ENCODE results near the gene PRKACA.
A peak's percentile ranks its signal among the peaks of the same experiment; 100 is the strongest.

PRKACA gene

DNA sequence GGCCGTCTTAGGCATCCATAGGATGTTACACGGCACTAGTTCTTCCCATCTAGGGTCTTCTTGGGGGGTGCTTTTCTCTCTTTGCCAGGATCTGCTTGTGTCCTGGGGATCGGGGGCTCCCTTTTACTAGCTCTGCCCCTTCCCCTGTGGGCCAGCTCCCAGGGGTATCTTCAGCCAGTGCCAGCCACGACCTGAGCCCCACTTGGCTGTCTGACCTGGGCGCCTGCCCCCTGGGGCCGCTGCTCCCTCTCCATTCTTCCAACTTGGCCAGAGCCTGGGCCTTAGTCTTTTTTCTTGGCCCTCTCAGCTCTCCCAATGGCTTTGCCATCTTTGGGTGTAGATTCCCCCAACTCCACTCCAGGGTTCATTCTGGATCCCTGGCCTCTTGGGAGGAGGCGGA, 3.1 kb downstream of the PRKACA start:
- H2AFZ ChIP-seq (ENCODE audit: insufficient read depth, low read length, poor library complexity), result no peak overlapping the region
- no peak overlapping the region for H3K14ac ChIP-seq (ENCODE audit: low read length)
- H2BK5ac ChIP-seq (ENCODE audit: low read depth, low read length, poor library complexity), result no peak overlapping the region
- no peaks in the 10 kb centered on the region for H3K36me3 ChIP-seq (ENCODE audit: control insufficient read depth in 1 of 2, insufficient read depth in 2 of 2, low read length in 2 of 2)
- no peak overlapping the region for H3K4ac ChIP-seq (ENCODE audit: low read depth, low read length)
- no peak overlapping the region for H2AK5ac ChIP-seq (ENCODE audit: low read length)
- H2BK120ac ChIP-seq (ENCODE audit: insufficient read depth, low read length, poor library complexity), result no peak overlapping the region
- no peak overlapping the region for H2BK12ac ChIP-seq (ENCODE audit: low read length)
- H3K23ac ChIP-seq (ENCODE audit: low read length), result no peak overlapping the region
- H3K27me3 ChIP-seq (ENCODE audit: insufficient read depth, low read length), result no peaks in the 10 kb centered on the region
- no peak overlapping the region for H3K27ac ChIP-seq (ENCODE audit: low read depth, low read length)
- no peak overlapping the region for H3K9ac ChIP-seq (ENCODE audit: low read length)
- H3K79me2 ChIP-seq (ENCODE audit: control insufficient read depth, insufficient read depth, low read length, poor library complexity), result peaks cover 2% of the 10 kb centered on the region
- peaks cover 4% of the 10 kb centered on the region for H3K79me1 ChIP-seq (ENCODE audit: low read length)
- H3K9me3 ChIP-seq (ENCODE audit: insufficient read depth, low read depth, low read length), result no peaks in the 10 kb centered on the region
- H4K12ac ChIP-seq (ENCODE audit: low read depth, low read length), result no peak overlapping the region
- no peak for DNase-seq
- no peak overlapping the region for H3K4me3 ChIP-seq (ENCODE audit: low read depth, low read length)
- no CpG with 5 or more reads among the region's 7 CpGs for WGBS (ENCODE audit: extremely low coverage, insufficient coverage, insufficient read length)
- no peak overlapping the region for H3K18ac ChIP-seq (ENCODE audit: low read length)
- H3K4me2 ChIP-seq (ENCODE audit: low read length), result no peak overlapping the region
- H3K4me1 ChIP-seq (ENCODE audit: control insufficient read depth in 1 of 2, insufficient read depth in 2 of 2, low read length in 2 of 2), result peaks cover 11 to 23% of the 10 kb centered on the region in 2 experiments
- H4K8ac ChIP-seq (ENCODE audit: low read depth, low read length), result no peak overlapping the region
- no peak overlapping the region for H4K91ac ChIP-seq (ENCODE audit: low read depth, low read length)

DNA sequence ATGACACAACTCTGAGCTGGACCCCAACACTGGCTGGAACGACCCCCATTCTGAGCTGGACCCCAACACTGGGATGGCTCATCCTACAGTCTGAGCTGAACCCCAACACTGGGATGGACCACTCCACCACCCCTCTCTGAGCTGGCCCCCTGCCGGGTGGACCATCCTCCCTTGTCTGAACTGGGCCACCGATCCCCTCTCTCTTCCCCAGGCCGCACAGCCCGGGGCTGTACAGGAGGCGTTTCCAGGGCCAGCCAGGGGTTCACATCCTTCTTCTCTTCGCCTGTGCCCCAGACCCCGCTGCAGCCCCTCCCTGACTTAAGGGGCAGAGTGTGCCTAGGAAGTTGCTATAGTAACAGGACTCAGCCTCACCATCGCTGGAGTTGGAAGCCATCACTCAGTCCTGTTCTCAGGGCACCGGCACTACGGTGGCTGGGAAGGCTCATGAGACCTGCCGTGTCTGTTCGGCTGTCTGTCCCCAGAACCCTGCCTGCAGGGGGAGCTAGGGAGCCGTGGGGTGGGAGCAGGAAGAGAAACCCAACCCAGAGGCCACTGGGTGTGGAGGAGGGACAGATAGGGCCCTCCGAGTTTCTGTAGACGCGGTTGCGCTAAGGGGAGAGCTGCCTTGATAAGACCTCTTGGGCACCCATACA, 3.7 kb downstream of the PRKACA start:
- Histone ChIP-seq H2AK5ac (ENCODE audit: low read length) (no peak overlapping the region), H2BK5ac (ENCODE audit: low read depth, low read length, poor library complexity) (no peak overlapping the region), H2BK12ac (ENCODE audit: low read length) (no peak overlapping the region), H3K4me3 (ENCODE audit: low read depth, low read length) (no peak overlapping the region), H3K27me3 (ENCODE audit: insufficient read depth, low read length) (no peaks in the 10 kb centered on the region), H2AFZ (ENCODE audit: insufficient read depth, low read length, poor library complexity) (no peak overlapping the region), H4K91ac (ENCODE audit: low read depth, low read length) (no peak overlapping the region), H3K36me3 (ENCODE audit: control insufficient read depth in 1 of 2, insufficient read depth in 2 of 2, low read length in 2 of 2) (no peaks in the 10 kb centered on the region), H3K79me1 (ENCODE audit: low read length) (peaks cover 4% of the 10 kb centered on the region), H3K9me3 (ENCODE audit: insufficient read depth, low read depth, low read length) (no peaks in the 10 kb centered on the region), H3K23ac (ENCODE audit: low read length) (no peak overlapping the region), H3K27ac (ENCODE audit: low read depth, low read length) (no peak overlapping the region), H3K4me1 (ENCODE audit: control insufficient read depth in 1 of 2, insufficient read depth in 2 of 2, low read length in 2 of 2) (peaks cover 10 to 22% of the 10 kb centered on the region in 2 experiments), H3K18ac (ENCODE audit: low read length) (no peak overlapping the region), H2BK120ac (ENCODE audit: insufficient read depth, low read length, poor library complexity) (no peak overlapping the region), H3K4me2 (ENCODE audit: low read length) (no peak overlapping the region), H3K4ac (ENCODE audit: low read depth, low read length) (no peak overlapping the region), H3K14ac (ENCODE audit: low read length) (no peak overlapping the region), H4K8ac (ENCODE audit: low read depth, low read length) (no peak overlapping the region), H3K79me2 (ENCODE audit: control insufficient read depth, insufficient read depth, low read length, poor library complexity) (peaks cover 2% of the 10 kb centered on the region), H4K12ac (ENCODE audit: low read depth, low read length) (no peak overlapping the region), H3K9ac (ENCODE audit: low read length) (no peak overlapping the region)
- no CpG with 5 or more reads among the region's 18 CpGs for WGBS (ENCODE audit: extremely low coverage, insufficient coverage, insufficient read length)
- DNase-seq, result peak in 1 of 2 donors; percentile 40

DNA sequence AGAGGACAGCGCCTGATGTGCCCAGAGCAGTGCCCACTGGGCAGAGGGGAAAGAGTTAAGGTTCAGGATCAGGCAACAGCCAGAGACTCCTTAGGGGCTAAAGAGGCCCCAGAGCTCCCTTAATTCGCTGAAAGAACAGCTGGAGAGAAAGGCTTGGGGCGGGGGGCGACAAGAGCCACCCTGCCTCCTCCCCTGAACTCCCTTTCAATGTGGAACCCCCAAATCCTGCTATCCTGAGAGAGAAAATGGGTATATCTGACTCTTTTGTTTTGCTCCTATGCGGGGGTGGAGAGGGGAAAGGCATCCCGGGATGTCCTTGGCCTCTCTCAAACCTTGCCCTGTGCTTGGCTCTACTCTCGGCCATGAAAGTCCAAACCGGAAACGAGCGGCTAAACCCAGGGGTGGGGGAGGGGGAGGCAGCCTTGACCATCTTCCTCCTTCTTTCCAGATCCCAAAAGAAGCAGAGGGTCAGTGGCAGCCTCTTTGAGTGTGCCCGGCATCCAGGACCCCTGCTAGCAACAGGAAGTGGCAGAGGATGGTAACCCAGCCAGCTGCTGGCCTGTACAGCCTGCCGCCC, 4.7 kb downstream of the PRKACA start:
- no peak overlapping the region for H4K91ac ChIP-seq (ENCODE audit: low read depth, low read length)
- DNase-seq, result no peak
- no peak overlapping the region for H3K9ac ChIP-seq (ENCODE audit: low read length)
- H2BK120ac ChIP-seq (ENCODE audit: insufficient read depth, low read length, poor library complexity), result no peak overlapping the region
- H3K4me3 ChIP-seq (ENCODE audit: low read depth, low read length), result no peak overlapping the region
- no peak overlapping the region for H3K18ac ChIP-seq (ENCODE audit: low read length)
- no peak overlapping the region for H2BK12ac ChIP-seq (ENCODE audit: low read length)
- H3K4ac ChIP-seq (ENCODE audit: low read depth, low read length), result no peak overlapping the region
- no peak overlapping the region for H2AFZ ChIP-seq (ENCODE audit: insufficient read depth, low read length, poor library complexity)
- H2AK5ac ChIP-seq (ENCODE audit: low read length), result no peak overlapping the region
- H3K23ac ChIP-seq (ENCODE audit: low read length), result no peak overlapping the region
- H2BK5ac ChIP-seq (ENCODE audit: low read depth, low read length, poor library complexity), result no peak overlapping the region
- WGBS (ENCODE audit: extremely low coverage, insufficient coverage, insufficient read length), result no CpG with 5 or more reads among the region's 12 CpGs
- H3K14ac ChIP-seq (ENCODE audit: low read length), result no peak overlapping the region
- H3K4me1 ChIP-seq (ENCODE audit: control insufficient read depth in 1 of 2, insufficient read depth in 2 of 2, low read length in 2 of 2), result peaks cover 5 to 18% of the 10 kb centered on the region in 2 experiments
- no peak overlapping the region for H3K27ac ChIP-seq (ENCODE audit: low read depth, low read length)
- no peak overlapping the region for H4K12ac ChIP-seq (ENCODE audit: low read depth, low read length)
- H3K79me1 ChIP-seq (ENCODE audit: low read length), result no peaks in the 10 kb centered on the region
- H3K36me3 ChIP-seq (ENCODE audit: control insufficient read depth in 1 of 2, insufficient read depth in 2 of 2, low read length in 2 of 2), result no peaks in the 10 kb centered on the region
- no peaks in the 10 kb centered on the region for H3K9me3 ChIP-seq (ENCODE audit: insufficient read depth, low read depth, low read length)
- no peak overlapping the region for H4K8ac ChIP-seq (ENCODE audit: low read depth, low read length)
- no peak overlapping the region for H3K4me2 ChIP-seq (ENCODE audit: low read length)
- H3K79me2 ChIP-seq (ENCODE audit: control insufficient read depth, insufficient read depth, low read length, poor library complexity), result peaks cover 2% of the 10 kb centered on the region
- H3K27me3 ChIP-seq (ENCODE audit: insufficient read depth, low read length), result no peaks in the 10 kb centered on the region

DNA sequence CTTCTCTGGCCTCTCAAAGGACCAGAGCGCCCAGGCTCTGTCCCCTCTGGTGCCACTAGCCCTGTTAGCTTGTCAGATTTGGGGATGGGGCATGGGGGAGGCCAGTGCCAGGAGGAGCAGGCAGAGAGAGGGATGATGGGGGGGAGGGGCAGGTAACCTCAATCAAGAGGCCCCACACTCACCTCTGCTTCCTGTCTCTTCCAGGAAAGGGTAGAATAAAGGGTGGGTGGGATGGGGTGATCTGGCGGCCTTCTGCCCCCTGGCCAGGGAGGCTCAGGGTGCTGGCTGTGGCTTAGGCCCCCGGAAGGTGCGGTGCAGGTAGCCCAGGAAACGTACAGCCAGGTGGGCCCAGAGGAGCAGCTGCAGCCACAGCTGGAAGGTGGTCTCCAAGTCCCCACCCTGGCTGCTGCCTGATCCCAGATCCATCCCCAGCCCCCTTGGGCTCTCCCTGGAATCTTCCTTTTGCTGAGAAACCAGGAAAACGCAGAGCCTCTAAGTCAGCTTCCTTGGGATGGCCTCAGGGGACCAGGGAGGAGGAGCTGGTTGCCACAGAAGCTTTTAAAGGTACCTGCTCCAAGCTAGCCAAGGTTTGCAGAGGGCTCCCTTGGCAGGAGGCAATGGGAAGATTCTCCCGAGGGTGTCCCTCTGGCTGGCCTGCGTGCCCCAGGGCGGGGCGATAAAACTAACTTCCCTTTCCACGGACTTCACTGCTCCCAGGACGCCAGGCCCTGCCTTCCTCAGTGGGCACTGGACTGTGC, 5.3 kb downstream of the PRKACA start:
- H3K23ac ChIP-seq (ENCODE audit: low read length), result no peak overlapping the region
- no peak overlapping the region for H3K4me2 ChIP-seq (ENCODE audit: low read length)
- H3K4me1 ChIP-seq (ENCODE audit: control insufficient read depth in 1 of 2, insufficient read depth in 2 of 2, low read length in 2 of 2), result peaks cover 5 to 18% of the 10 kb centered on the region in 2 experiments
- DNase-seq, result no peak
- no CpG with 5 or more reads among the region's 12 CpGs for WGBS (ENCODE audit: extremely low coverage, insufficient coverage, insufficient read length)
- peaks cover 1% of the 10 kb centered on the region for H3K79me2 ChIP-seq (ENCODE audit: control insufficient read depth, insufficient read depth, low read length, poor library complexity)
- H3K9ac ChIP-seq (ENCODE audit: low read length), result peak overlapping the region; percentile 41
- no peaks in the 10 kb centered on the region for H3K9me3 ChIP-seq (ENCODE audit: insufficient read depth, low read depth, low read length)
- H3K14ac ChIP-seq (ENCODE audit: low read length), result no peak overlapping the region
- H4K12ac ChIP-seq (ENCODE audit: low read depth, low read length), result no peak overlapping the region
- H2BK5ac ChIP-seq (ENCODE audit: low read depth, low read length, poor library complexity), result no peak overlapping the region
- H3K4me3 ChIP-seq (ENCODE audit: low read depth, low read length), result no peak overlapping the region
- no peak overlapping the region for H4K91ac ChIP-seq (ENCODE audit: low read depth, low read length)
- H3K79me1 ChIP-seq (ENCODE audit: low read length), result no peaks in the 10 kb centered on the region
- peaks cover 0 to 3% of the 10 kb centered on the region in 2 experiments for H3K36me3 ChIP-seq (ENCODE audit: control insufficient read depth in 1 of 2, insufficient read depth in 2 of 2, low read length in 2 of 2)
- no peaks in the 10 kb centered on the region for H3K27me3 ChIP-seq (ENCODE audit: insufficient read depth, low read length)
- H2BK120ac ChIP-seq (ENCODE audit: insufficient read depth, low read length, poor library complexity), result no peak overlapping the region
- H3K27ac ChIP-seq (ENCODE audit: low read depth, low read length), result no peak overlapping the region
- no peak overlapping the region for H3K4ac ChIP-seq (ENCODE audit: low read depth, low read length)
- no peak overlapping the region for H4K8ac ChIP-seq (ENCODE audit: low read depth, low read length)
- H2AK5ac ChIP-seq (ENCODE audit: low read length), result no peak overlapping the region
- no peak overlapping the region for H3K18ac ChIP-seq (ENCODE audit: low read length)
- H2BK12ac ChIP-seq (ENCODE audit: low read length), result no peak overlapping the region
- H2AFZ ChIP-seq (ENCODE audit: insufficient read depth, low read length, poor library complexity), result no peak overlapping the region

Data from trophoblast cell (in vitro differentiated cells and primary cell).